Middle frontal gyrus (tissue), 1 donor: ENCODE measurements around the gene FAM25G.
"Not testable (repeated sequence)": the region's sequence is repeated elsewhere in the genome, so short reads cannot be mapped to it uniquely, and the experiment has no call there.

Experiments used
- DNase-seq: peaks from one replicate; pipeline ENCODE4 v3.0.0-alpha.2; 2015; ENCODE audit warnings: low spot score; ENCODE audit errors: extremely low spot score

FAM25G gene

GRCh38 chr10:47491600-47491999, at the start of gene FAM25G:
FAM25G (minus strand) TSS chr10:47491700; CDS start chr10:47491674, 26 bp downstream.
- DNase-seq, result not testable (repeated sequence)

DNA sequence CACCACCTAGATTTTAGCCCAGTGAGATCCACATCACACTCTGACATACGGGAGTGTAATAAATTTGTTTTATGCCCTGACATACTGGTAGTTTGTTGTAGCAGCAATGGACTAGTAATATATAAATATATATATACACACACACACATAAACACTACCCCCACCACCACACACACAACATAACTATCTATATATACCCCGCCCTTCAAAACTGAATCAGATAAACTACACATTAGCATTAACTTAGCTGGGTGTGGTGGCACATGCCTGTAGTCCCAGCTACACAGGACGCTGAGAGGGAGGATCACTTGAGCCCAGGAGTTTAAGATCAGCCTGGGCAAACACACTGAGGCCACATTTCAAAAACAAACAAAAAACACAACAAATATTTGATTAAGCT, 44.9 kb upstream of the FAM25G start:
- not testable (repeated sequence) for DNase-seq

GRCh38 chr10:47523475-47523874, 32.0 kb upstream of the FAM25G start, which contains the start of gene AGAP9:
AGAP9 (minus strand) TSS chr10:47523638; CDS start chr10:47523526, 112 bp downstream.
- DNase-seq, result not testable (repeated sequence)

DNA sequence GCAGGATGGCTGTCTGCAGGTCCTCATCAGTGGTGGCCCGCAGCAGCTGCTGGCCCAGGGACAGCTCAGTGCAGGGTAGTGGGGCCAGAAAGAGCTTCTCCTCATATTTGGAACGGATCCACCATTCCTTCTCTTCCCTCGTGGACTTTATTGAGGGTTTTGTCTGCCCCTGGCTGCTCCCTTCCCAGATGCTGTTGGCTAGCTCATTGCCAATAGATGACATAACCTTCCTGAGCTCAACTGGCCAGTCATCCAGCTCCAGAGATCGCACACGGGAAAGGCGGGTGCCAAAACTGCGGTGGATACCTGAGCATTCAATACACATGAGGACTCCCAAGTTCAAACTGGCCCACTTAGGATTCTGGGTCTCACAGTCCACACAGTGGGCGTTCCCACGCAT, 10.8 kb upstream of the FAM25G start:
- not testable (repeated sequence) for DNase-seq

- not testable (repeated sequence) for DNase-seq
These were observed 2.7 kb upstream of the FAM25G start for GRCh38 chr10:47494226-47494625.

DNA sequence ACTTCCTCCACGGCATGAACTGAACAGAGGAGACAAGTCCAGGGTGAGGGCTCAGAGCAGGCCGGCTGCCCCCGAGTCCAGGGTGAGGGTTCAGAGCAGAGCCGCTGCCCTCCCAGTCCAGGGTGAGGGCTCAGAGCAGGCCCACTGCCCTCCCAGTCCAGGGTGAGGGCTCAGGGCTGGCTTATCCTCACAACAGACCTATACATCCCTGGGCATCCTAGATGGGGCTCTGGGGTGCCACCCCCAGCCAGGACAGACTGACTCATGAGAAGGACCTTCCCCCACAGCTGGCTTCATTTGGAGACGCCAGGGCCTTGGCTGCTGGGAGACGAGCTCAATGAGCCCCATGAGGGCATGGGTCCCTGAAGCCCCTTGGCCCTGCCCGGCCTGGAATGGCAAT, 1.9 kb downstream of the FAM25G start:
- not testable (repeated sequence) for DNase-seq

- DNase-seq, result not testable (repeated sequence)
These were observed 5.6 kb downstream of the FAM25G start for GRCh38 chr10:47485943-47486342.

- not testable (repeated sequence) for DNase-seq
These were observed 6.7 kb downstream of the FAM25G start for GRCh38 chr10:47484786-47485185.

- not testable (repeated sequence) for DNase-seq
These were observed 7.6 kb downstream of the FAM25G start, which contains the start of gene ANXA8 for GRCh38 chr10:47483923-47484322. ANXA8 (minus strand) TSS chr10:47484115; CDS start chr10:47483933, 182 bp downstream.

DNA sequence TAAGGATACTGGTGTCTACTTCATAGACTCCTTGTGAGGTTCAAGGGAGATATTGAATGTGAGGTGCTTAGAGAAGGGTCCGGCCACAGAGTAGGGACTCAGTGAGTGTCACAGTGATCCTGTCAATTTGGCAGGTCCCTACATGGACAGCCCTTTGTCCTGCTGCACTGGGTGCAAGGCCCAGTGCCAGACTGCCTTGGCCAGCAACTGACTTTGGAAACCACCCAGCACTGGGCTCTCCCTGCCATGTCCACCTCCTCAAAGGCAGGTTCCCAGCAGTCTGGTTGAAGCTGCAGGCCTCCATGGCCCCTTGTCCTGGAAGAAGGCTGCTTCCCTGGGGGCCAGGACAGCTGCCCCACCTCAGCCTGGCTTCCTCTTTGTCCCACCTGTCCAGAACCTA, 9.1 kb downstream of the FAM25G start:
- not testable (repeated sequence) for DNase-seq

GRCh38 chr10:47481768-47482181, 9.7 kb downstream of the FAM25G start:
- DNase-seq, result not testable (repeated sequence)

DNA sequence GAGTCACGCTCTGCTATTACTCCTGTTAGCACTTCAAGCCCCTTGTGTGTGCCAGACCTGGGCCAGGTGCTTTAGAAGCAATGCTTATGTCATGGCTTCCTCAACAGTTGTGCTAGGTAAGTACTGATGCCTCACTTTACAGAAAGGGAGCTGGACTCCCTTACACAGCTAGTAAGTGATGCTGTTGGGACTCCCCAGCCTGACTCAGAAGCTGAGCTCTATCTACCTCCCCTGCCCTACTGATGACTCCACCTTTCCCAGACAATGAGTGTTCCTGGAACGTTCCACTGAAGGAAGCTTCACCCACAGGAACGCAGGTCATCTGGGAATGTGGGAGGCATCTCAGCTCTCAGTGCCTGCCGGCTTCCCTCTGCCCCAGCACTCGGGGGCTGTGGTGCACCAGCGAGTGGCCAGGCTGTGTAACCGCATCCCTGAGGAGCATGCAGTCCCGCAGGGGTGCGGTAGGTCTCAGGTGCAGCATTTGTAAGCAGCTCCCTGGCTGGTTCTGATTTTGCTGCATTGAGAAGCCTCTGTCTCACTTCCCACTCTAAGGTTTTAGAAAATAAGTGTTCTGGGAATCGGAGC, 10.2 kb downstream of the FAM25G start:
- DNase-seq, result not testable (repeated sequence)

GRCh38 chr10:47480133-47480532, 11.4 kb downstream of the FAM25G start:
- not testable (repeated sequence) for DNase-seq

GRCh38 chr10:47478114-47478513, 13.4 kb downstream of the FAM25G start:
- not testable (repeated sequence) for DNase-seq

- DNase-seq, result not testable (repeated sequence)
These were observed 14.4 kb downstream of the FAM25G start for GRCh38 chr10:47477078-47477477.

- not testable (repeated sequence) for DNase-seq
These were observed 16.4 kb downstream of the FAM25G start for GRCh38 chr10:47475101-47475500.

GRCh38 chr10:47473516-47473915, 18.0 kb downstream of the FAM25G start:
- DNase-seq, result not testable (repeated sequence)

DNA sequence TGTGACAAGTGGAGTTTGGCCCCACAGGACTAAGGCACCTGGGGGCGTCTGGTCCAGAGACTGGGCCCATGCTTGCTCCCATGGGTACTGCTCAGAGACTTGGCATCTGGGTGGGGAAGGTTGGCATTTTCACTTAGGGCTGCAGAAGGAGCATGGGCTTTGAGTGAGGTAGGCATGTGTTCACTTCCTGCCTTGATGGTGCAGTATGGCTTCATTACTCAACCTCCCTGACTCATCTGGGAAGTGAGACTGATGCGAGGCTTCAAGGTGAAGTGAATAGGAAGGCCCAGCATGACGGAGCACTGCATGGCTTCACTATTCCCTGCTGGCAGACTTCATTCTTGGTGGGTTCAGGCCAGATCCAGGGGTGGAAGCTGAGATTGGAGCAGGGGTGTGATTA, 18.9 kb downstream of the FAM25G start:
- DNase-seq, result not testable (repeated sequence)

DNA sequence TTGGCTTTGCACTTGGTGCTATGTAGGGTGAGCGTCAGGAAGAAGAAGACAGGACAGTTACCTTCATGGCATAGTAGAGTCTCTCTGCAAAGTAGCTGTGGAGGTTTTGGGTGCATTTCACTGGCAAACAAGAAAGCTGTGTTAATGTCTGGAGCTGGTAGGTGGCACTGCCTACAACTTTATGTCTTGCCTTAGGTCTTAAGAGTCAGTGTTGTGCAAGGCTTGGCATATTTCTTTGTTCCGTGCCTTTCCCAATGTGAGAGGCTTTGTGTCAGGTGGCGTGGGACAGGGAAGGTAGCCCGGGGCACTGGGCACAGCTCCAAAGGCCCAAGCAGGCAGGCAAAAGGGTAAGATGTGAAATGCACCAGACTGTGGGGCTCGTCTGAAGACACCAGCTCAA, 19.4 kb downstream of the FAM25G start:
- DNase-seq, result not testable (repeated sequence)

DNA sequence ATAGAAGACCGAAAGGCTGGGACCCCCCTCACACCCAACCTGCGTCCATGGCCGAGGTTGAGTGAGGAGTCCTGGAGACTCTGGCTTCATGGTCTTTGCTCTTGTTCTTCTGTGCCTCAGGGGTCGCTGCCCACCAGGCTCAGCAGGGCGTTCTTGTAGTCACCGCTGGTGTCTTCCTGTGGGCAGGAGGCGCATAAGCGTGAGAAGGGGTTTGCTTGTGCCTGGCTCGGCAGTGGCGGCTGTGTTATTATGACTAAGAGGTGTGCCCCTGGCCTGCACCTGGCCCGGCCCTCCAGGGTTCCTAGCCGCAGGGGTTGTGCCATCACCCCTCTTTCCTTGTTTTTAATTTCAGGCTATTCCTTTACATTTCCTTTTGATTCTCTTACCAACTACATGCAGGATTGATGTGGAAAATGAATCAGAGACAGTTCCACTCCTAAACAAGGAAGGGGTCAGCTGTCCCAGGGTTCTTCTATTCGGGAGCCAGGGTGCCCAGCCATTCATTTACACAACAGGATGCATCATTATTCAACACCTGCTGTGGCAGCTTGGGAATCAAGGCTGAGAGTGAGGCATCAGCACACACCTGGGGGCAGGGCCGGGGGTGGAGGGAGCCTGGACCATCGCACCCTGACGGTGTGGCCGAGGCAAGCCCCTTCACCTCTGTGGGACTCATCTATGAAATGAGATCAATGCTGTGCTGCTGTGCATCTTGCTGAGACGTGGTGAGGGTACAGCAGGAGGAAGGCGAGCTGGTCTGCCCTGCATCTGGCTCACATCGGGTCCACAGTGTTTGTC, 22.6 kb downstream of the FAM25G start:
- not testable (repeated sequence) for DNase-seq

DNA sequence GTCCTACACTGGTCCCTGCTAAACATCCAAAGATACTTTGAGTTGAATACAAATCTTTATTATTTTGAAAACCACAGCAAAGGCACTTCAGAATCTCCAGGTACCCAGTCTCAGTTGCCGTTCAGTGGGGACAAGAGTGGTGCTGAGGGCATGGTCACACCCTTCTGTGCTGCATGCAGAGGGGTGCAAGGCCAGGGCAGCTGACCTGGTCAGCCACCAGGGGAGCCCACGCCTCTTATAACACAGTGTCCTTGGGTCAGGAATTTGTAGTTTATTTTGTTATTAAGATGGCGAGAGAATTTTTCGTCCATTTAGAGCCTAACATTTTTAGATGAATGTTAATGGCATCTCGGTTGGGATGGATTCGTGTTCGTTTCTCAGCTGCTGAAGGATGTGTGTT, 23.5 kb downstream of the FAM25G start:
- DNase-seq, result not testable (repeated sequence)

DNA sequence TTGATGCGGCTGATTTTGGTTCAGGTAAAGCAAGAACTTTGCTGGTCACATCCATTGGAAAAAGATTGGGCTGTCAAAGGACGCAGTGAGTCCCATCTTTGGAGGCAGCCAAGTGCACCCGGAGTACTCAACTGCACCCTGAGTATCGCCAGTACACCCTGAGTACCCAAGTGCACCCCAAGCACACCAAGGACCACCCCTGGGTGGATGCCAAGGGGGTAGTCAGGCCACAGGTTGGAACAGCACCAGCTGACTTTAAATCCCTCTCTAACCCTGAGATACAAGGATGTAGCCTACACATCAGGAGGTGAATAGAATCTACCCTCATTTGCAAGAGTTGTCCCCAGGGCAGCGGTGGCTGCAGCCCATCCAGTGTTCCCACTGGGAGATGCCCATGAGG, 24.0 kb downstream of the FAM25G start:
- not testable (repeated sequence) for DNase-seq
